ENCODE data around the gene GLT6D1. TPM values are rescaled to one million over a fixed set of nuclear protein-coding genes. Genes with fewer than 3 reads are reported as not detected.

GLT6D1 gene
- total RNA-seq, 1 donor from 2014 or later, result not detected

DNA sequence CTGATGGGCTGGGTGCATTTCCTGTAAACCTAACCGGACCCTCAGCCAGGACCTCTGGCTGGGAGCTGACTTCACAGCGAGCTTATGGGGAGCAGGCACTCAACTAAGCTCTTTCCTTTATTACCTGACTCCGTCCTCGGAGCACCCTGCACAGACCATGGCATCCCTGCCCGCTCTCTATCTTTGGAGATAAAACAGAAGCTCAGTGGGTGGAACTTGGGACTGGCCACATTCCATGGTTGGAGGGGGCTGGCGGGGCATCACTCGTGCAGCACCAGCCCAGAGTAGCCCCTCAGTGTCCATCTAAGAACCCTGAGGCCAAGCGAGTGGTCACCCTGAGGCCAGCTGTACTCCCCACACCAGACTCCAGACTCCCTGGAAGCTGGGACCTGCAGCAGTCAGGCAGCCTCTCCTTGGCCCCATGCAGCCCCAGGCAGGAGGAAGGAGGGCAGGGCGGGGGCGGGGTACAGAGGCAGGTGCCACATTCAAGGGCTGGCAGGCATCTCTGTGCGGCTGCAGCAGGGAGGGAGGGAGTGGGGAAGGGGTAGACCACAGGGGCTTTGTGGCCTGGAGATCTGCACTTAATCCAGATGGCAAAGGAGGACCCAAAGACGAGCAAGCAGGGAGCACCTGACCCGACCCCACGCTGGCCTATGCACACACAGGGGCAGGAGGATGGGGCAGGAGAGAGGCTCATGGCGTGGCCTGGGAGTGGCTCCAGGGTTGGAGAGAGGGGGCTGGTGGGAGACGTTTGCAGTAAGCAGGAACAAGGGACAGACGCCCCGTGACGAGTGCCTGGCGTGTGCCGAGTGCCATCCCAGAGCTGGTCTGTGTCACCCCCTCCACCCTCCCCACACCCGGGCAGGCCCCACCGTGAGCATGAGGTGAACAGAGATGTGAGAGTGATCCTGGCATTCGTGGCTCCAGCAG lies 26.1 kb downstream of the GLT6D1 start:
- H3K9me3 Mint-ChIP-seq (ENCODE audit: low read depth), result no peaks in the 10 kb centered on the region
- no peaks in the 10 kb centered on the region for H3K4me1 Mint-ChIP-seq (ENCODE audit: low read depth)
- no peak overlapping the region for H3K27ac Mint-ChIP-seq (ENCODE audit: unreplicated experiment)
- TF ChIP-seq, protein P1, sequence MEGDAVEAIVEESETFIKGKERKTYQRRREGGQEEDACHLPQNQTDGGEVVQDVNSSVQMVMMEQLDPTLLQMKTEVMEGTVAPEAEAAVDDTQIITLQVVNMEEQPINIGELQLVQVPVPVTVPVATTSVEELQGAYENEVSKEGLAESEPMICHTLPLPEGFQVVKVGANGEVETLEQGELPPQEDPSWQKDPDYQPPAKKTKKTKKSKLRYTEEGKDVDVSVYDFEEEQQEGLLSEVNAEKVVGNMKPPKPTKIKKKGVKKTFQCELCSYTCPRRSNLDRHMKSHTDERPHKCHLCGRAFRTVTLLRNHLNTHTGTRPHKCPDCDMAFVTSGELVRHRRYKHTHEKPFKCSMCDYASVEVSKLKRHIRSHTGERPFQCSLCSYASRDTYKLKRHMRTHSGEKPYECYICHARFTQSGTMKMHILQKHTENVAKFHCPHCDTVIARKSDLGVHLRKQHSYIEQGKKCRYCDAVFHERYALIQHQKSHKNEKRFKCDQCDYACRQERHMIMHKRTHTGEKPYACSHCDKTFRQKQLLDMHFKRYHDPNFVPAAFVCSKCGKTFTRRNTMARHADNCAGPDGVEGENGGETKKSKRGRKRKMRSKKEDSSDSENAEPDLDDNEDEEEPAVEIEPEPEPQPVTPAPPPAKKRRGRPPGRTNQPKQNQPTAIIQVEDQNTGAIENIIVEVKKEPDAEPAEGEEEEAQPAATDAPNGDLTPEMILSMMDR (IDR thresholded peaks at IDR 0.05), result no peak
- no peaks in the 10 kb centered on the region for H3K36me3 Mint-ChIP-seq (ENCODE audit: low read depth)
- no peak overlapping the region for H3K4me3 Mint-ChIP-seq (ENCODE audit: unreplicated experiment)
- DNase-seq (ENCODE audit: low spot score), result no peak
- H3K27me3 Mint-ChIP-seq (ENCODE audit: low read depth), result peaks cover 18% of the 10 kb centered on the region

DNA sequence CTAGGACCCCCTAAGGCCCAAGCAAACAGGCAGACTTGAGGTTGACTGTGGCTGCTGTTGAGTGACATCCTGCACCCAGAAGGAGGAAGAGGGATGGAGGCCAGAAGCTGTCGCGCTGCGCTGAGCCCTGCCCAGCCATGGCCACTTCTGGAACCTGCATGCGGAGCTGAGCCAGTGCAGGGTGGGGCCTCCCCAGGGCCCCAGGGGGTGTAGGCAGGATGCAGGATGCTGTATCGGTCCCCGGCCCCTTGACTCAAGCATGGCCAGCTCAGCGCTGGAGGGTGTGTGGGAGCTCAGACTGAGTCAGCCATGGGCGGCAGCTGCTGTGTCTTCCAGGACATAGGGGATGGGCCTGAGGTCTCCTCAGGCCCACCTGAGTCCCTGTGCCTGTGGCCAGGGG lies 26.9 kb downstream of the GLT6D1 start:
- TF ChIP-seq, protein P1 (IDR thresholded peaks at IDR 0.05), result no peak
- H3K27ac Mint-ChIP-seq (ENCODE audit: unreplicated experiment), result no peak overlapping the region
- no peaks in the 10 kb centered on the region for H3K36me3 Mint-ChIP-seq (ENCODE audit: low read depth)

DNA sequence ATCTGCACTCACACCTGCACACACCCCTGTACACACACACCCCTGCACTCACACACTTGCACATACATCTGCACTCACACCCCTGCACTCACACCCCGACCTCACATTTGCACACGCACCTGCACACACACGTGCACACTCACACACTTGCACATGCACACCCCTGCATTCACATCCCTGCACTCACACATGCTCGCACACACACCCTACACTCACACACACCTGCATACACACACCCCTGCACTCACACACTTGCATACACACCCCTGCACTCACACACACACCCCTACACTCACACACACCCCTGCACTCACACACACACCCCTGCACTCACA lies 27.5 kb downstream of the GLT6D1 start:
- peaks cover 16% of the 10 kb centered on the region for H3K27me3 Mint-ChIP-seq (ENCODE audit: low read depth)
- no peak for DNase-seq (ENCODE audit: low spot score)
- no peak overlapping the region for H3K4me3 Mint-ChIP-seq (ENCODE audit: unreplicated experiment)
- no peaks in the 10 kb centered on the region for H3K9me3 Mint-ChIP-seq (ENCODE audit: low read depth)
- no peaks in the 10 kb centered on the region for H3K36me3 Mint-ChIP-seq (ENCODE audit: low read depth)
- no peak overlapping the region for H3K27ac Mint-ChIP-seq (ENCODE audit: unreplicated experiment)
- H3K4me1 Mint-ChIP-seq (ENCODE audit: low read depth), result no peaks in the 10 kb centered on the region
- TF ChIP-seq, protein P1 (IDR thresholded peaks at IDR 0.05), result no peak

More for the DNA sequence above, 26.9 kb downstream of the GLT6D1 start:
- peak; percentile 77 for DNase-seq (ENCODE audit: low spot score)
- peaks cover 16% of the 10 kb centered on the region for H3K27me3 Mint-ChIP-seq (ENCODE audit: low read depth)
- no peak overlapping the region for H3K4me3 Mint-ChIP-seq (ENCODE audit: unreplicated experiment)
- no peaks in the 10 kb centered on the region for H3K9me3 Mint-ChIP-seq (ENCODE audit: low read depth)
- H3K4me1 Mint-ChIP-seq (ENCODE audit: low read depth), result no peaks in the 10 kb centered on the region

DNA sequence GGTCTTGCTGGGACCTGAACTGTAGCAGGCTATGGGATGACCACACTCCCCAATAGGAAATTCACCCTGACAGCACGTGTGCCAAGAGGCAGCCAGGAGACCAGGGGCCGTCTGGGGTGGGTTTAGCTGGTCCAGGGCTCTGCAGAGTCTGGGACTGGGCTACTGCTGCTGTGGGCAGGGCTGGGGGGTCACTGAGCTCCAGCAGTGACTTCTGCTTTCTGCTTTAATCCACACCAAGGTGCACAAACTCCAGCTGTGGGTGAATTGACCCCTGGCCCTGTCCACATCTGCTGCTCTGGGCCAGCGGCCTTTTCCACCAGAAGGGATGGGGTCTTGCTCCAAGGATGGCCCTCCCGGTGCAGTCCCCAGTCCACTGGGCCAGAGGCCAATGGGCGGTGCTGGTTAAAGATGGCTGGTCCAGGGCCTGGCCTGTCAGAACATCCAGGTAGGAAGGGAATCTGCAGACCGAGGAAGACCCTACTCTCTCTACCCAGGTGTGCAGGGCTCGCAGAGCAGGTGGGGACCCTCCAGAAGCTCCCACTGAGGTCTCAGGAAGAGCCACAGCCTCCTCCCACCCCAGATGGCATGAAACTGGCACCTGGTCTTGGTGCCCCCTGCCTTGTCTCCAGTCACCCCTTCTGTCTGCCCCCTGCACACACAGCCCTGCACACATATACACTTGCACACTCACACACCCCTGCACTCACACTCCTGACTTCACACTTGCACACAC lies 28.0 kb downstream of the GLT6D1 start:
- H3K4me1 Mint-ChIP-seq (ENCODE audit: low read depth), result no peaks in the 10 kb centered on the region
- no peak for DNase-seq (ENCODE audit: low spot score)
- H3K36me3 Mint-ChIP-seq (ENCODE audit: low read depth), result no peaks in the 10 kb centered on the region
- H3K27ac Mint-ChIP-seq (ENCODE audit: unreplicated experiment), result no peak overlapping the region
- no peak overlapping the region for H3K4me3 Mint-ChIP-seq (ENCODE audit: unreplicated experiment)
- TF ChIP-seq, protein P1 (IDR thresholded peaks at IDR 0.05), result no peak
- H3K9me3 Mint-ChIP-seq (ENCODE audit: low read depth), result no peaks in the 10 kb centered on the region
- peaks cover 16% of the 10 kb centered on the region for H3K27me3 Mint-ChIP-seq (ENCODE audit: low read depth)

DNA sequence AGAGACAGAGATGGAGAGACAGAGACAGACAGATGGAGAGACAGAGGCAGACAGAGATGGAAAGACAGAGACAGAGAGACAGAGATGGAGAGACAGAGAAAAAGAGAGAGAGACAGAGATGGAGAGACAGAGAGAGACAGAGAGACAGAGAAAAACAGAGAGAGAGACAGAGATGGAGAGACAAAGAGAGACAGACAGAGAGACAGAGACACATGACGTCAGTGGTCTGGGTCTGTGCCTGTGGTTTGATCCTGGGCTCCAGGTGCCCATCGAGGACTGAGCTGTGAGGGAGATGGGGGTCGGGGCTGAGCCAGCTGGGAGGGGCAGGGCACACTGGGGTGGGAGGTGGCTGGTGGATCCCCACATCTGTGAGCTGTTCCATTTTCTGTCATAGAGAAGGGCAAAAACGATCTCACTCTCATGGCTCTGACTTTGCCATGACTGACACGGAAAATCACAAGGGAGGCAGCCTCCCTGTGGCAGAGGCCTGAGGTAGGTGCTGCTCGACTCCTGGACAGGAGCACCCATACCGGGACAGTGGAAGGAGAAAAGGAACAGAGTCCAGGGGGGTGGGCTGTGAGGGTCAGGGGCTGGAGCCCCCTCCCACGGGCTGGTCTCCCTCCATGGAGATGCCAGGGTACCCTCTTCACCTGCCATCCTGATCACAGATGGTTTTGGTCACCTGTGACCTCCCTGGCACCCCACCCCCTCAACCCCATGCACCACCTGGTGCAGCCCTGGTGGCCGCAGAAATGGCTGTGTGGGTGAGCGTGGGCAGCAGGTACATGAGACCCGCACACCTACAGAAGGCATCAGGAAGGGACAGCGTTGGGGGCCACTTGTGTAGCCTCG lies 28.8 kb downstream of the GLT6D1 start:
- H3K4me1 Mint-ChIP-seq (ENCODE audit: low read depth), result no peaks in the 10 kb centered on the region
- no peak overlapping the region for H3K27ac Mint-ChIP-seq (ENCODE audit: unreplicated experiment)
- no peaks in the 10 kb centered on the region for H3K36me3 Mint-ChIP-seq (ENCODE audit: low read depth)
- H3K27me3 Mint-ChIP-seq (ENCODE audit: low read depth), result peaks cover 12% of the 10 kb centered on the region
- no peaks in the 10 kb centered on the region for H3K9me3 Mint-ChIP-seq (ENCODE audit: low read depth)
- no peak overlapping the region for H3K4me3 Mint-ChIP-seq (ENCODE audit: unreplicated experiment)
- TF ChIP-seq, protein P1 (IDR thresholded peaks at IDR 0.05), result no peak
- DNase-seq (ENCODE audit: low spot score), result no peak

All from chondrocyte (in vitro differentiated cells).